Loucy (cell line): ENCODE data around the gene MLLT10.

Experiments
- CTCF ChIP-seq: fragments of 200-600 bp; sonication (generic); conservative IDR thresholded peaks from 2 replicates; pipeline ENCODE4 v1.5.1; 2014; ENCODE audit warnings: mild to moderate bottlenecking, antibody characterized with exemption, low read length
- EZH2phosphoT487 ChIP-seq: fragments of 200-600 bp; IDR thresholded peaks from 2 replicates; pipeline ENCODE4 v1.6.1; 2018; ENCODE audit warnings: antibody characterized with exemption, mild to moderate bottlenecking, moderate library complexity, borderline replicate concordance

GRCh38 chr10:21625623-21626229 lies 91.7 kb downstream of the MLLT10 start:
- TF ChIP-seq CTCF: no peak
- TF ChIP-seq EZH2phosphoT487: no peak
